Hepatocyte (in vitro differentiated cells): ENCODE measurements around the gene C10orf105. TPM values are rescaled to one million over a fixed set of nuclear protein-coding genes. Genes with fewer than 3 reads are reported as not detected.

Source experiments
- DNase-seq: peaks from one replicate; pipeline ENCODE4 v3.0.0-alpha.2; 2016; ENCODE audit warnings: low spot score
- H2AFZ ChIP-seq: fragments of 200-600 bp; sonication (generic); 2 replicates; pipeline ENCODE4 v1.6.0; 2016; ENCODE audit warnings: antibody characterized with exemption, mild to moderate bottlenecking
- H3K27ac ChIP-seq: fragments of 200-600 bp; sonication (generic); 2 replicates; pipeline ENCODE4 v1.5.1; 2016; ENCODE audit warnings: mild to moderate bottlenecking
- H3K27me3 ChIP-seq: fragments of 200-600 bp; sonication (generic); 2 replicates; pipeline ENCODE4 v1.6.1; 2016
- H3K36me3 ChIP-seq: fragments of 200-600 bp; sonication (generic); replicated peaks from 2 replicates; pipeline ENCODE4 v1.5.1; 2016; ENCODE audit warnings: low read depth; ENCODE audit not compliant: insufficient read depth
- H3K4me1 ChIP-seq: fragments of 200-600 bp; sonication (generic); 2 replicates; pipeline ENCODE4 v1.5.1; 2016; ENCODE audit warnings: mild to moderate bottlenecking, moderate library complexity; ENCODE audit not compliant: insufficient read depth
- H3K4me2 ChIP-seq: fragments of 200-600 bp; sonication (generic); 2 replicates; pipeline ENCODE4 v1.6.0; 2016
- H3K4me3 ChIP-seq: fragments of 200-600 bp; sonication (generic); 2 replicates; pipeline ENCODE4 v1.5.1; 2016; ENCODE audit warnings: mild to moderate bottlenecking
- H3K79me2 ChIP-seq: fragments of 200-600 bp; sonication (generic); 2 replicates; pipeline ENCODE4 v1.6.0; 2017; ENCODE audit warnings: mild to moderate bottlenecking
- H3K9me2 ChIP-seq: fragments of 200-600 bp; sonication (generic); replicated peaks from 2 replicates; pipeline ENCODE4 v1.6.0; 2017; ENCODE audit warnings: mild to moderate bottlenecking; ENCODE audit not compliant: insufficient read depth
- H3K9me3 ChIP-seq: fragments of 200-600 bp; sonication (generic); 2 replicates; pipeline ENCODE4 v1.5.1; 2016; ENCODE audit warnings: low read depth, mild to moderate bottlenecking
- H4K20me1 ChIP-seq: fragments of 200-600 bp; sonication (generic); 2 replicates; pipeline ENCODE4 v1.6.0; 2016; ENCODE audit warnings: mild to moderate bottlenecking; ENCODE audit not compliant: insufficient read depth, poor library complexity, severe bottlenecking
- EZH2 ChIP-seq: fragments of 200-600 bp; sonication (generic); IDR thresholded peaks from 2 replicates; pipeline ENCODE4 v1.6.1; 2016; ENCODE audit warnings: antibody characterized with exemption, mild to moderate bottlenecking, borderline replicate concordance
- EZH2phosphoT487 ChIP-seq: fragments of 200-600 bp; sonication (generic); IDR thresholded peaks from one replicate; pipeline ENCODE4 v1.6.1; 2018; ENCODE audit warnings: antibody characterized with exemption, mild to moderate bottlenecking, low read depth, moderate library complexity; ENCODE audit not compliant: unreplicated experiment, severe bottlenecking
- WGBS: methylation state at CpG from one replicate; pipeline ENCODE4 v1.1.6; 2016; ENCODE audit warnings: low lambda C conversion rate; ENCODE audit errors: missing lambda C conversion rate; 5-methylcytosine and 5-hydroxymethylcytosine counted together
- polyA plus RNA-seq: library from polyadenylated mRNA; unstranded; fragments of >200 nt; fragmentation: Nextera tagmentation; extraction: Ambion mirVana; gene quantifications from 2 replicates; pipeline ENCODE4 v1.2.1, GENCODE V29; 2016
- total RNA-seq: library from RNA; depleted of rRNA; stranded (reverse); fragments of >200 nt; gene quantifications from 2 replicates; pipeline ENCODE4 v1.2.3, GENCODE V29; 2014
- TF ChIP-seq, protein P1 (sequence below): fragments of 200-600 bp; sonication (generic); IDR thresholded peaks from 2 replicates; pipeline ENCODE4 v1.5.1; 2016; ENCODE audit warnings: antibody characterized with exemption, mild to moderate bottlenecking; ENCODE audit not compliant: poor library complexity

The C10orf105 gene
- total and polyA plus RNA-seq, 2 experiments from 2014 or later: not detected

- H4K20me1 ChIP-seq: no peaks in the 10 kb centered on the region
- H2AFZ ChIP-seq: no peak overlapping the region
- no peaks in the 10 kb centered on the region for H3K79me2 ChIP-seq
- peaks cover 21% of the 10 kb centered on the region for H3K4me1 ChIP-seq
- DNase-seq: no peak
- 87% methylated on average over 8 of the region's 8 CpGs for WGBS
- TF ChIP-seq EZH2 (no peak), EZH2phosphoT487 (no peak)
- TF ChIP-seq, protein P1, sequence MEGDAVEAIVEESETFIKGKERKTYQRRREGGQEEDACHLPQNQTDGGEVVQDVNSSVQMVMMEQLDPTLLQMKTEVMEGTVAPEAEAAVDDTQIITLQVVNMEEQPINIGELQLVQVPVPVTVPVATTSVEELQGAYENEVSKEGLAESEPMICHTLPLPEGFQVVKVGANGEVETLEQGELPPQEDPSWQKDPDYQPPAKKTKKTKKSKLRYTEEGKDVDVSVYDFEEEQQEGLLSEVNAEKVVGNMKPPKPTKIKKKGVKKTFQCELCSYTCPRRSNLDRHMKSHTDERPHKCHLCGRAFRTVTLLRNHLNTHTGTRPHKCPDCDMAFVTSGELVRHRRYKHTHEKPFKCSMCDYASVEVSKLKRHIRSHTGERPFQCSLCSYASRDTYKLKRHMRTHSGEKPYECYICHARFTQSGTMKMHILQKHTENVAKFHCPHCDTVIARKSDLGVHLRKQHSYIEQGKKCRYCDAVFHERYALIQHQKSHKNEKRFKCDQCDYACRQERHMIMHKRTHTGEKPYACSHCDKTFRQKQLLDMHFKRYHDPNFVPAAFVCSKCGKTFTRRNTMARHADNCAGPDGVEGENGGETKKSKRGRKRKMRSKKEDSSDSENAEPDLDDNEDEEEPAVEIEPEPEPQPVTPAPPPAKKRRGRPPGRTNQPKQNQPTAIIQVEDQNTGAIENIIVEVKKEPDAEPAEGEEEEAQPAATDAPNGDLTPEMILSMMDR: no peak
- peak overlapping the region; percentile 40 for H3K27ac ChIP-seq
- peak overlapping the region; percentile 8 for H3K4me2 ChIP-seq
- H3K27me3 ChIP-seq: no peaks in the 10 kb centered on the region
- no peaks in the 10 kb centered on the region for H3K9me2 ChIP-seq
- H3K4me3 ChIP-seq: no peak overlapping the region
- no peaks in the 10 kb centered on the region for H3K9me3 ChIP-seq
- no peaks in the 10 kb centered on the region for H3K36me3 ChIP-seq
These were observed 33.0 kb upstream of the C10orf105 start for GRCh38 chr10:71752391-71753090.

- Histone ChIP-seq H3K27me3 (no peaks in the 10 kb centered on the region), H3K9me3 (no peaks in the 10 kb centered on the region), H3K27ac (no peak overlapping the region), H3K36me3 (no peaks in the 10 kb centered on the region), H2AFZ (no peak overlapping the region), H3K4me3 (no peak overlapping the region), H3K79me2 (no peaks in the 10 kb centered on the region), H3K9me2 (no peaks in the 10 kb centered on the region), H3K4me2 (no peak overlapping the region), H4K20me1 (no peaks in the 10 kb centered on the region), H3K4me1 (peaks cover 29% of the 10 kb centered on the region)
- no peak for DNase-seq
- TF ChIP-seq EZH2phosphoT487 (no peak), EZH2 (no peak)
- TF ChIP-seq, protein P1: no peak
- 92% methylated on average over 14 of the region's 14 CpGs for WGBS
These were observed 32.1 kb upstream of the C10orf105 start for GRCh38 chr10:71751515-71752224.

GRCh38 chr10:71750986-71751385, 31.4 kb upstream of the C10orf105 start:
- Histone ChIP-seq H3K4me2 (no peak overlapping the region), H2AFZ (no peak overlapping the region), H3K36me3 (no peaks in the 10 kb centered on the region), H3K9me2 (no peaks in the 10 kb centered on the region), H3K9me3 (no peaks in the 10 kb centered on the region), H3K4me1 (peaks cover 36% of the 10 kb centered on the region), H3K27me3 (no peaks in the 10 kb centered on the region), H3K4me3 (no peak overlapping the region), H4K20me1 (no peaks in the 10 kb centered on the region), H3K79me2 (no peaks in the 10 kb centered on the region), H3K27ac (no peak overlapping the region)
- DNase-seq: no peak
- no peak for TF ChIP-seq EZH2phosphoT487
- TF ChIP-seq EZH2: no peak
- TF ChIP-seq, protein P1: no peak
- 80% methylated on average over 3 of the region's 5 CpGs for WGBS
